ENCODE data around the gene VPS13D. TPM values are rescaled to one million over a fixed set of nuclear protein-coding genes. Genes with fewer than 3 reads are reported as not detected.
A peak's percentile ranks its signal among the peaks of the same experiment; 100 is the strongest.
"Not testable (repeated sequence)": the region's sequence is repeated elsewhere in the genome, so short reads cannot be mapped to it uniquely, and the experiment has no call there.

The VPS13D gene
- total and polyA plus RNA-seq, 9 donors: 19.8 to 59.3 (median 41.8) TPM

GRCh38 chr1:12324423-12324822 lies 94.6 kb downstream of the VPS13D start:
- no peak for DNase-seq
- no peak for TF ChIP-seq CTCF (IDR thresholded peaks at IDR 0.05)
- TF ChIP-seq EP300 (IDR thresholded peaks at IDR 0.05): no peak
- no peak for TF ChIP-seq POLR2A (IDR thresholded peaks at IDR 0.05)
- Histone ChIP-seq H3K4me3 (no peak overlapping the region), H3K27me3 (no peaks in the 10 kb centered on the region), H3K9me3 (no peaks in the 10 kb centered on the region), H3K27ac (no peak overlapping the region), H3K4me1 (ENCODE audit: insufficient read depth) (no peaks in the 10 kb centered on the region), H3K36me3 (no peaks in the 10 kb centered on the region)
- intact Hi-C loops (cut with DNase I): no loop called here
- 97 to 98% (median 98%) methylated on average over 3 of the region's 3 CpGs for WGBS, 3 donors

GRCh38 chr1:12324973-12325372 lies 95.1 kb downstream of the VPS13D start:
- H3K4me1 ChIP-seq (ENCODE audit: insufficient read depth); H3K27ac ChIP-seq; H3K27me3 ChIP-seq; H3K9me3 ChIP-seq; H3K4me3 ChIP-seq; intact Hi-C loops (cut with DNase I); DNase-seq; H3K36me3 ChIP-seq: not testable (repeated sequence)
- WGBS, 3 donors: 95 to 98% (median 98%) methylated on average over 5 of the region's 5 CpGs

GRCh38 chr1:12326986-12327385 lies 97.2 kb downstream of the VPS13D start:
- 93 to 95% (median 95%) methylated on average over 5 of the region's 5 CpGs for WGBS, 3 donors

GRCh38 chr1:12327566-12327965 lies 97.7 kb downstream of the VPS13D start:
- no peaks in the 10 kb centered on the region for H3K9me3 ChIP-seq
- H3K4me3 ChIP-seq: no peak overlapping the region
- no peaks in the 10 kb centered on the region for H3K36me3 ChIP-seq
- no peaks in the 10 kb centered on the region for H3K4me1 ChIP-seq (ENCODE audit: insufficient read depth)
- no peaks in the 10 kb centered on the region for H3K27me3 ChIP-seq
- 96 to 97% (median 96%) methylated on average over 7 of the region's 7 CpGs for WGBS, 3 donors
- no peak overlapping the region for H3K27ac ChIP-seq
- TF ChIP-seq EP300 (IDR thresholded peaks at IDR 0.05): no peak
- TF ChIP-seq CTCF (IDR thresholded peaks at IDR 0.05): no peak
- no peak for TF ChIP-seq POLR2A (IDR thresholded peaks at IDR 0.05)
- no peak for DNase-seq
- intact Hi-C loops (cut with DNase I): no loop called here

More at GRCh38 chr1:12326986-12327385, 97.2 kb downstream of the VPS13D start:
- H3K4me1 ChIP-seq (ENCODE audit: insufficient read depth): no peaks in the 10 kb centered on the region
- no peaks in the 10 kb centered on the region for H3K9me3 ChIP-seq
- H3K36me3 ChIP-seq: no peaks in the 10 kb centered on the region
- H3K27ac ChIP-seq: no peak overlapping the region
- H3K4me3 ChIP-seq: no peak overlapping the region
- H3K27me3 ChIP-seq: no peaks in the 10 kb centered on the region
- no peak for DNase-seq
- TF ChIP-seq POLR2A (IDR thresholded peaks at IDR 0.05): no peak
- TF ChIP-seq EP300 (IDR thresholded peaks at IDR 0.05): no peak
- TF ChIP-seq CTCF (IDR thresholded peaks at IDR 0.05): no peak
- intact Hi-C loops (cut with DNase I): no loop called here

GRCh38 chr1:12333036-12333785 lies 103.4 kb downstream of the VPS13D start:
- no peak overlapping the region for H3K4me3 ChIP-seq
- no peak for TF ChIP-seq POLR2A (IDR thresholded peaks at IDR 0.05)
- TF ChIP-seq EP300 (IDR thresholded peaks at IDR 0.05): no peak
- H3K4me1 ChIP-seq (ENCODE audit: insufficient read depth): peaks cover 11% of the 10 kb centered on the region
- DNase-seq: peak in 1 of 5 donors; percentile 33
- no peaks in the 10 kb centered on the region for H3K27me3 ChIP-seq
- 36 to 50% (median 37%) methylated on average over 11 of the region's 11 CpGs for WGBS, 3 donors
- H3K36me3 ChIP-seq: no peaks in the 10 kb centered on the region
- H3K9me3 ChIP-seq: no peaks in the 10 kb centered on the region
- intact Hi-C loops (cut with DNase I): no loop called here
- H3K27ac ChIP-seq: peak overlapping the region in 1 of 2 donors; percentile 28

Measured in ovary (tissue), 9 donors.